Neural progenitor cell (in vitro differentiated cells): ENCODE results near the gene MAGI1. TPM values are rescaled to one million over a fixed set of nuclear protein-coding genes. Genes with fewer than 3 reads are reported as not detected.

Experiments used
- DNase-seq: peaks from one replicate; pipeline ENCODE4 v3.0.0-alpha.2; 2016; ENCODE audit warnings: low spot score
- H2AFZ ChIP-seq: fragments of 200-600 bp; sonication (generic); replicated peaks from 2 replicates; pipeline ENCODE4 v1.6.1; 2016; ENCODE audit warnings: antibody characterized with exemption
- H3F3A ChIP-seq: fragments of 200-600 bp; sonication (generic); 2 replicates; pipeline ENCODE4 v1.6.1; 2016; ENCODE audit warnings: antibody characterized with exemption, low read depth
- H3K27ac ChIP-seq: fragments of 200-600 bp; sonication (generic); 2 replicates; pipeline ENCODE4 v1.5.1; 2016; ENCODE audit warnings: mild to moderate bottlenecking
- H3K27me3 ChIP-seq: fragments of 200-600 bp; sonication (generic); 2 replicates; pipeline ENCODE4 v1.6.1; 2016; ENCODE audit warnings: mild to moderate bottlenecking, moderate library complexity
- H3K36me3 ChIP-seq: fragments of 200-600 bp; sonication (generic); 2 replicates; pipeline ENCODE4 v1.5.1; 2016
- H3K4me1 ChIP-seq: fragments of 200-600 bp; sonication (generic); 2 replicates; pipeline ENCODE4 v1.6.1; 2016; ENCODE audit warnings: mixed run types
- H3K4me2 ChIP-seq: fragments of 200-600 bp; sonication (generic); 2 replicates; pipeline ENCODE4 v1.6.1; 2016
- H3K4me3 ChIP-seq: fragments of 200-600 bp; sonication (generic); 2 replicates; pipeline ENCODE4 v1.5.1; 2016
- H3K79me2 ChIP-seq: fragments of 200-600 bp; sonication (generic); 2 replicates; pipeline ENCODE4 v1.6.1; 2016; ENCODE audit warnings: low read depth
- H3K9ac ChIP-seq: fragments of 200-600 bp; sonication (generic); 2 replicates; pipeline ENCODE4 v1.6.1; 2016
- H3K9me3 ChIP-seq: fragments of 200-600 bp; sonication (generic); 2 replicates; pipeline ENCODE4 v1.5.1; 2016; ENCODE audit warnings: low read depth
- H4K20me1 ChIP-seq: fragments of 200-600 bp; sonication (generic); 2 replicates; pipeline ENCODE4 v1.6.1; 2016; ENCODE audit warnings: low read depth
- H3K27ac Mint-ChIP-seq: 3 replicates; pipeline ENCODE4 v1.8.0; 2021; ENCODE audit warnings: mixed read lengths
- H3K27me3 Mint-ChIP-seq: 2 replicates; pipeline ENCODE4 v1.8.0; 2022; ENCODE audit warnings: low read depth, mild to moderate bottlenecking, inconsistent platforms, moderate library complexity, mixed read lengths; ENCODE audit not compliant: insufficient read depth
- H3K36me3 Mint-ChIP-seq: 3 replicates; pipeline ENCODE4 v1.8.0; 2021; ENCODE audit warnings: mixed read lengths
- H3K4me1 Mint-ChIP-seq: 3 replicates; pipeline ENCODE4 v1.8.0; 2021; ENCODE audit warnings: mixed read lengths
- H3K4me3 Mint-ChIP-seq: 3 replicates; pipeline ENCODE4 v1.8.0; 2021; ENCODE audit warnings: mild to moderate bottlenecking, moderate library complexity, mixed read lengths
- H3K9me3 Mint-ChIP-seq: 3 replicates; pipeline ENCODE4 v1.8.0; 2020; ENCODE audit warnings: mixed read lengths
- CTCF ChIP-seq: fragments of 200-600 bp; sonication (generic); IDR thresholded peaks from 2 replicates; pipeline ENCODE4 v1.5.1; 2017; ENCODE audit warnings: antibody characterized with exemption, mild to moderate bottlenecking
- EZH2 ChIP-seq: fragments of 200-600 bp; sonication (generic); IDR thresholded peaks from 2 replicates; pipeline ENCODE4 v1.6.1; 2017; ENCODE audit warnings: antibody characterized with exemption, mild to moderate bottlenecking, moderate library complexity
- EZH2phosphoT487 ChIP-seq: fragments of 200-600 bp; sonication (generic); IDR thresholded peaks from 2 replicates; pipeline ENCODE4 v1.6.1; 2017; ENCODE audit warnings: antibody characterized with exemption
- total RNA-seq: library from RNA; depleted of rRNA; stranded (reverse); fragments of >200 nt; gene quantifications from 2 replicates; pipeline ENCODE4 v1.2.3, GENCODE V29; 2015; ENCODE audit warnings: low replicate concordance

The MAGI1 gene
- total RNA-seq, 1 donor from 2014 or later = 40.6 TPM

GRCh38 chr3:65665915-65666314 is 372.8 kb downstream of the MAGI1 start:
- Mint-ChIP-seq H3K4me3 (no peak overlapping the region), H3K27ac (no peak overlapping the region), H3K36me3 (no peaks in the 10 kb centered on the region), H3K9me3 (no peaks in the 10 kb centered on the region), H3K27me3 (no peaks in the 10 kb centered on the region), H3K4me1 (peaks cover 6% of the 10 kb centered on the region)
- no peak for DNase-seq
- H3K9me3 ChIP-seq = no peaks in the 10 kb centered on the region
- H3F3A ChIP-seq = no peaks in the 10 kb centered on the region
- H3K4me1 ChIP-seq = no peaks in the 10 kb centered on the region
- TF ChIP-seq CTCF = no peak
- TF ChIP-seq EZH2 = no peak
- TF ChIP-seq EZH2phosphoT487 = no peak
- no peaks in the 10 kb centered on the region for H4K20me1 ChIP-seq
- H3K27ac ChIP-seq = no peak overlapping the region
- no peaks in the 10 kb centered on the region for H3K36me3 ChIP-seq
- no peak overlapping the region for H2AFZ ChIP-seq
- H3K79me2 ChIP-seq = no peaks in the 10 kb centered on the region
- H3K27me3 ChIP-seq = no peaks in the 10 kb centered on the region
- H3K9ac ChIP-seq = no peak overlapping the region
- H3K4me3 ChIP-seq = no peak overlapping the region
- no peak overlapping the region for H3K4me2 ChIP-seq

GRCh38 chr3:65664931-65665330 is 373.8 kb downstream of the MAGI1 start:
- Mint-ChIP-seq H3K9me3 (no peaks in the 10 kb centered on the region), H3K27ac (no peak overlapping the region), H3K4me3 (no peak overlapping the region), H3K36me3 (no peaks in the 10 kb centered on the region), H3K27me3 (no peaks in the 10 kb centered on the region), H3K4me1 (peaks cover 6% of the 10 kb centered on the region)
- TF ChIP-seq EZH2 = no peak
- no peak for TF ChIP-seq EZH2phosphoT487
- Histone ChIP-seq H4K20me1 (no peaks in the 10 kb centered on the region), H3F3A (no peaks in the 10 kb centered on the region), H3K9ac (no peak overlapping the region), H3K4me2 (no peak overlapping the region), H3K9me3 (no peaks in the 10 kb centered on the region), H2AFZ (no peak overlapping the region), H3K79me2 (no peaks in the 10 kb centered on the region), H3K4me1 (no peaks in the 10 kb centered on the region), H3K27ac (no peak overlapping the region), H3K36me3 (no peaks in the 10 kb centered on the region), H3K4me3 (no peak overlapping the region), H3K27me3 (no peaks in the 10 kb centered on the region)
- DNase-seq = no peak

- H3K79me2 ChIP-seq = no peaks in the 10 kb centered on the region
- no peak overlapping the region for H3K9ac ChIP-seq
- no peak overlapping the region for H3K4me3 ChIP-seq
- Mint-ChIP-seq H3K27me3 (no peaks in the 10 kb centered on the region), H3K4me1 (peaks cover 6% of the 10 kb centered on the region), H3K9me3 (no peaks in the 10 kb centered on the region), H3K27ac (no peak overlapping the region), H3K36me3 (no peaks in the 10 kb centered on the region), H3K4me3 (no peak overlapping the region)
- H3K27me3 ChIP-seq = no peaks in the 10 kb centered on the region
- no peaks in the 10 kb centered on the region for H3F3A ChIP-seq
- H3K4me1 ChIP-seq = no peaks in the 10 kb centered on the region
- no peak overlapping the region for H3K4me2 ChIP-seq
- no peak overlapping the region for H2AFZ ChIP-seq
- TF ChIP-seq EZH2phosphoT487 (no peak), EZH2 (no peak), CTCF (no peak)
- H3K9me3 ChIP-seq = no peaks in the 10 kb centered on the region
- H3K36me3 ChIP-seq = no peaks in the 10 kb centered on the region
- H3K27ac ChIP-seq = no peak overlapping the region
- DNase-seq = no peak
- H4K20me1 ChIP-seq = no peaks in the 10 kb centered on the region
These were observed 374.3 kb downstream of the MAGI1 start for GRCh38 chr3:65664446-65664845.

GRCh38 chr3:65662095-65662494 is 376.6 kb downstream of the MAGI1 start:
- H3K27me3 ChIP-seq = no peaks in the 10 kb centered on the region
- H3K9me3 ChIP-seq = no peaks in the 10 kb centered on the region
- H3K4me1 ChIP-seq = no peaks in the 10 kb centered on the region
- no peaks in the 10 kb centered on the region for H4K20me1 ChIP-seq
- H3K4me1 Mint-ChIP-seq = peaks cover 9% of the 10 kb centered on the region
- H3K36me3 ChIP-seq = no peaks in the 10 kb centered on the region
- H2AFZ ChIP-seq = no peak overlapping the region
- H3F3A ChIP-seq = no peaks in the 10 kb centered on the region
- no peak overlapping the region for H3K4me3 ChIP-seq
- no peak for DNase-seq
- no peak overlapping the region for H3K9ac ChIP-seq
- no peaks in the 10 kb centered on the region for H3K79me2 ChIP-seq
- no peaks in the 10 kb centered on the region for H3K27me3 Mint-ChIP-seq
- TF ChIP-seq EZH2phosphoT487 (no peak), CTCF (no peak), EZH2 (no peak)
- H3K27ac ChIP-seq = no peak overlapping the region
- no peak overlapping the region for H3K4me3 Mint-ChIP-seq
- no peak overlapping the region for H3K27ac Mint-ChIP-seq
- H3K36me3 Mint-ChIP-seq = no peaks in the 10 kb centered on the region
- H3K9me3 Mint-ChIP-seq = no peaks in the 10 kb centered on the region
- no peak overlapping the region for H3K4me2 ChIP-seq
